Measurements from ENCODE around the gene AAGAB.

The AAGAB gene

GRCh38 chr15:67196672-67197363 is 57.6 kb downstream of the AAGAB start:
- DNase-seq (ENCODE audit: low spot score), result no peak
- peak; percentile 25 for ATAC-seq (ENCODE audit: low read depth)
- H3K9me3 ChIP-seq (ENCODE audit: severe bottlenecking), result no peaks in the 10 kb centered on the region
- no peak for TF ChIP-seq CTCF (IDR thresholded peaks at IDR 0.05; ENCODE audit: poor library complexity, severe bottlenecking)
- peaks cover 36% of the 10 kb centered on the region for H3K36me3 ChIP-seq (ENCODE audit: low read depth)
- H3K27me3 ChIP-seq (ENCODE audit: insufficient read depth, poor library complexity, severe bottlenecking), result no peaks in the 10 kb centered on the region
- H3K27ac ChIP-seq (ENCODE audit: poor library complexity, severe bottlenecking), result peak overlapping the region; percentile 0
- H3K4me3 ChIP-seq (ENCODE audit: severe bottlenecking), result no peak overlapping the region
- no peaks in the 10 kb centered on the region for H3K4me1 ChIP-seq (ENCODE audit: insufficient read depth, poor library complexity, severe bottlenecking)

GRCh38 chr15:67196222-67196621 is 58.2 kb downstream of the AAGAB start:
- Histone ChIP-seq H3K4me1 (ENCODE audit: insufficient read depth, poor library complexity, severe bottlenecking) (no peaks in the 10 kb centered on the region), H3K36me3 (ENCODE audit: low read depth) (peaks cover 36% of the 10 kb centered on the region), H3K27ac (ENCODE audit: poor library complexity, severe bottlenecking) (peak overlapping the region; percentile 0), H3K9me3 (ENCODE audit: severe bottlenecking) (no peaks in the 10 kb centered on the region), H3K4me3 (ENCODE audit: severe bottlenecking) (no peak overlapping the region), H3K27me3 (ENCODE audit: insufficient read depth, poor library complexity, severe bottlenecking) (no peaks in the 10 kb centered on the region)
- DNase-seq (ENCODE audit: low spot score), result no peak
- ATAC-seq (ENCODE audit: low read depth), result no peak
- TF ChIP-seq CTCF (IDR thresholded peaks at IDR 0.05; ENCODE audit: poor library complexity, severe bottlenecking), result no peak

GRCh38 chr15:67195305-67195704 is 59.2 kb downstream of the AAGAB start:
- DNase-seq (ENCODE audit: low spot score) (no peak), ATAC-seq (ENCODE audit: low read depth) (no peak)
- no peaks in the 10 kb centered on the region for H3K27me3 ChIP-seq (ENCODE audit: insufficient read depth, poor library complexity, severe bottlenecking)
- TF ChIP-seq CTCF (IDR thresholded peaks at IDR 0.05; ENCODE audit: poor library complexity, severe bottlenecking), result no peak
- H3K27ac ChIP-seq (ENCODE audit: poor library complexity, severe bottlenecking), result no peak overlapping the region
- no peak overlapping the region for H3K4me3 ChIP-seq (ENCODE audit: severe bottlenecking)
- no peaks in the 10 kb centered on the region for H3K4me1 ChIP-seq (ENCODE audit: insufficient read depth, poor library complexity, severe bottlenecking)
- peaks cover 39% of the 10 kb centered on the region for H3K36me3 ChIP-seq (ENCODE audit: low read depth)
- no peaks in the 10 kb centered on the region for H3K9me3 ChIP-seq (ENCODE audit: severe bottlenecking)

GRCh38 chr15:67194171-67195114 is 60.0 kb downstream of the AAGAB start:
- TF ChIP-seq CTCF (IDR thresholded peaks at IDR 0.05; ENCODE audit: poor library complexity, severe bottlenecking), result no peak
- ATAC-seq (ENCODE audit: low read depth) (no peak), DNase-seq (ENCODE audit: low spot score) (no peak)
- H3K4me3 ChIP-seq (ENCODE audit: severe bottlenecking), result no peak overlapping the region
- no peaks in the 10 kb centered on the region for H3K4me1 ChIP-seq (ENCODE audit: insufficient read depth, poor library complexity, severe bottlenecking)
- H3K36me3 ChIP-seq (ENCODE audit: low read depth), result peaks cover 41% of the 10 kb centered on the region
- no peaks in the 10 kb centered on the region for H3K9me3 ChIP-seq (ENCODE audit: severe bottlenecking)
- H3K27me3 ChIP-seq (ENCODE audit: insufficient read depth, poor library complexity, severe bottlenecking), result no peaks in the 10 kb centered on the region
- H3K27ac ChIP-seq (ENCODE audit: poor library complexity, severe bottlenecking), result no peak overlapping the region
